Fibroblast of gingiva (primary cell): Measurements from ENCODE around the gene DPF3.
A peak's percentile ranks its signal among the peaks of the same experiment; 100 is the strongest.

Experiments used
- DNase-seq: peaks from one replicate; pipeline ENCODE4 v3.0.0-alpha.2; 2011; ENCODE audit warnings: low read depth

The DPF3 gene

GRCh38 chr14:72646861-72647528 is 246.9 kb downstream of the DPF3 start:
- peak; percentile 10 for DNase-seq

GRCh38 chr14:72645706-72646105 is 248.2 kb downstream of the DPF3 start:
- DNase-seq = no peak

- DNase-seq = no peak
Measured at GRCh38 chr14:72644758-72645489, 249.0 kb downstream of the DPF3 start.

- DNase-seq = no peak
Measured at GRCh38 chr14:72644038-72644437, 249.9 kb downstream of the DPF3 start.

- peak; percentile 91 for DNase-seq
Measured at GRCh38 chr14:72643317-72643801, 250.5 kb downstream of the DPF3 start.

GRCh38 chr14:72640911-72641485 is 252.9 kb downstream of the DPF3 start:
- no peak for DNase-seq

GRCh38 chr14:72638021-72638420 is 255.9 kb downstream of the DPF3 start:
- peak; percentile 94 for DNase-seq

GRCh38 chr14:72636871-72637270 is 257.0 kb downstream of the DPF3 start:
- DNase-seq = no peak

GRCh38 chr14:72636094-72636493 is 257.8 kb downstream of the DPF3 start:
- no peak for DNase-seq

GRCh38 chr14:72634691-72635616 is 258.9 kb downstream of the DPF3 start:
- no peak for DNase-seq

- peak; percentile 20 for DNase-seq
Measured at GRCh38 chr14:72633551-72633950, 260.4 kb downstream of the DPF3 start.

GRCh38 chr14:72632727-72633126 is 261.2 kb downstream of the DPF3 start:
- DNase-seq = no peak

- DNase-seq = no peak
Measured at GRCh38 chr14:72631401-72631800, 262.5 kb downstream of the DPF3 start.

GRCh38 chr14:72630374-72630773 is 263.5 kb downstream of the DPF3 start:
- DNase-seq = no peak

- no peak for DNase-seq
Measured at GRCh38 chr14:72629534-72629933, 264.4 kb downstream of the DPF3 start.

- no peak for DNase-seq
Measured at GRCh38 chr14:72625689-72626088, 268.2 kb downstream of the DPF3 start.

- no peak for DNase-seq
Measured at GRCh38 chr14:72621387-72622065, 272.4 kb downstream of the DPF3 start.

- no peak for DNase-seq
Measured at GRCh38 chr14:72619881-72620280, 274.0 kb downstream of the DPF3 start.

GRCh38 chr14:72619111-72619571 is 274.8 kb downstream of the DPF3 start:
- DNase-seq = no peak

- DNase-seq = no peak
Measured at GRCh38 chr14:72618424-72618823, 275.5 kb downstream of the DPF3 start.

- peak; percentile 53 for DNase-seq
Measured at GRCh38 chr14:72617391-72618031, 276.4 kb downstream of the DPF3 start.
